SJSA1 (cell line): ENCODE measurements around the gene FRK. TPM values are rescaled to one million over a fixed set of nuclear protein-coding genes. Genes with fewer than 3 reads are reported as not detected.

Source experiments
- DNase-seq, 2 experiments: peaks; one replicate each; pipeline ENCODE4 v3.0.0-alpha.2; 2015 to 2020; ENCODE audit warnings: low spot score in 2 of 2, low read depth in 1 of 2
- H3K27ac ChIP-seq: fragments of 250-450 bp; sonication (Bioruptor Pico); 2 replicates; pipeline ENCODE4 v1.5.1; 2020; ENCODE audit warnings: mild to moderate bottlenecking, moderate library complexity
- H3K27me3 ChIP-seq: fragments of 250-450 bp; sonication (Bioruptor Pico); replicated peaks from 2 replicates; pipeline ENCODE4 v1.5.1; 2020; ENCODE audit warnings: mild to moderate bottlenecking, moderate library complexity
- H3K36me3 ChIP-seq: fragments of 250-450 bp; sonication (Bioruptor Pico); 2 replicates; pipeline ENCODE4 v1.5.1; 2020; ENCODE audit warnings: mild to moderate bottlenecking
- H3K4me1 ChIP-seq: fragments of 250-450 bp; sonication (Bioruptor Pico); replicated peaks from 2 replicates; pipeline ENCODE4 v1.6.1; 2021; ENCODE audit warnings: mild to moderate bottlenecking
- H3K4me3 ChIP-seq: fragments of 250-450 bp; sonication (Bioruptor Pico); 2 replicates; pipeline ENCODE4 v1.5.1; 2020; ENCODE audit warnings: mild to moderate bottlenecking
- H3K9me3 ChIP-seq: fragments of 250-450 bp; sonication (Bioruptor Pico); replicated peaks from 2 replicates; pipeline ENCODE4 v1.5.1; 2020; ENCODE audit warnings: mild to moderate bottlenecking
- total RNA-seq: library from RNA; depleted of rRNA; stranded (reverse); fragments of >200 nt; shearing (Covaris generic); gene quantifications from 2 replicates; pipeline ENCODE4 v1.2.3, GENCODE V29; 2014; rRNA removed

FRK gene
- total RNA-seq, 1 experiment from 2014 or later, result 0.66 TPM

GRCh38 chr6:115882771-115883170 lies 177.9 kb downstream of the FRK start:
- H3K4me3 ChIP-seq, result no peak overlapping the region
- no peaks in the 10 kb centered on the region for H3K36me3 ChIP-seq
- H3K9me3 ChIP-seq, result no peaks in the 10 kb centered on the region
- H3K27me3 ChIP-seq, result 0 out of 2 replicates have a peak, but pooled peaks cover 6% of the 10 kb centered on the region
- H3K27ac ChIP-seq, result no peak overlapping the region
- no peaks in the 10 kb centered on the region for H3K4me1 ChIP-seq
- no peak for DNase-seq

GRCh38 chr6:115882174-115882573 lies 178.5 kb downstream of the FRK start:
- Histone ChIP-seq H3K4me1 (no peaks in the 10 kb centered on the region), H3K27me3 (0 out of 2 replicates have a peak, but pooled peaks cover 6% of the 10 kb centered on the region), H3K4me3 (no peak overlapping the region), H3K27ac (no peak overlapping the region), H3K9me3 (no peaks in the 10 kb centered on the region), H3K36me3 (no peaks in the 10 kb centered on the region)
- no peak for DNase-seq

Other genes starting within 250 kb of the FRK start
- 10.0 and 13.2 TPM in 2 replicates for gene NT5DC1, start 40.0 kb upstream of the FRK start, total RNA-seq
- gene COL10A1, start 65.2 kb upstream of the FRK start, total RNA-seq, result 0.32 TPM in 1 of 2 replicates, not detected in the other
- gene TSPYL4, start 193.2 kb upstream of the FRK start, total RNA-seq, result 16.7 and 23.1 TPM in 2 replicates
- gene TSPYL1, start 219.0 kb upstream of the FRK start, total RNA-seq, result 58.7 and 65.1 TPM in 2 replicates